HepG2 (cell line): ENCODE measurements around the gene ALKBH5.

Experiments used
- HDAC6 ChIP-seq: fragments of 200-600 bp; sonication (generic); IDR thresholded peaks from 2 replicates; pipeline ENCODE4 v1.7.0; 2017; ENCODE audit warnings: mild to moderate bottlenecking, antibody characterized with exemption, low read length, low read depth
- MIER3 ChIP-seq: IDR thresholded peaks from 2 replicates; pipeline ENCODE4 v1.6.1; 2016; ENCODE audit warnings: missing compliant biosample characterization, borderline replicate concordance
- NFE2L2 ChIP-seq: fragments of 150-350 bp; IDR thresholded peaks from 2 replicates; pipeline ENCODE4 v1.6.1; 2014; ENCODE audit warnings: low read length
- SMC3 ChIP-seq: IDR thresholded peaks from 2 replicates; pipeline ENCODE4 v1.6.1; 2011; ENCODE audit warnings: low read length, improper control_type of control experiment
- SP1 ChIP-seq, 2 experiments: fragments of 450-650 bp in 1 of 2; sonication (generic) in 1 of 2; formaldehyde crosslinking in 1 of 2; IDR thresholded peaks; 2 replicates each; pipeline versions ENCODE4 v1.4.0 to v1.6.1; 2016 to 2020; ENCODE audit warnings: missing genetic modification reagents in 1 of 2
- ZFX ChIP-seq: sonication (generic); formaldehyde crosslinking; IDR thresholded peaks from 2 replicates; pipeline ENCODE4 v1.4.0; 2020; ENCODE audit warnings: mild to moderate bottlenecking, low read depth, missing genetic modification reagents, moderate library complexity
- ZNF616 ChIP-seq: sonication (generic); formaldehyde crosslinking; IDR thresholded peaks from 2 replicates; pipeline ENCODE4 v1.5.0; 2020; ENCODE audit warnings: low read depth, mild to moderate bottlenecking, missing genetic modification reagents
- ZNF619 ChIP-seq: sonication (generic); formaldehyde crosslinking; IDR thresholded peaks from 2 replicates; pipeline ENCODE4 v1.4.0; 2020; ENCODE audit warnings: mild to moderate bottlenecking, missing genetic modification reagents

DNA sequence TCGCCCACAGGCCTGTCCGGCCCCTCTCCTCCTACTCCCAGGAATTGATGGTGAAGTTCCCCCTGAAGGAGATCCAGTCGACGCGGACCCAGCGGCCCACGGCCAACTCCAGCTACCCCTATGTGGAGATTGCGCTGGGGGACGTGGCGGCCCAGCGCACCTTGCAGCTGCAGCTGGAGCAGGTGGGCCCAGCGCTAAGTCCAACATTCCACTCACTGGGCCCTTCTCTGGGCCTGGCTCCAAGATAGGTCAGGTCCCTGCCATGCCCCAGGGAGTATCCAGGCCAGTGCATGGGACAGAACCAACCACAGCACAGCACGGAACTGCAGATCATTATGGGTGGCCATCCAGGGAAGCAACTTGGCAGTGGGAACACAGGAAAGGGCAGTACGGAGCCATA, 9.9 kb upstream of the ALKBH5 start:
- TF ChIP-seq MIER3 (CRISPR knock-in tag) (no peak), NFE2L2 (no peak), SMC3 (no peak), HDAC6 (no peak), ZNF616 (CRISPR knock-in tag) (no peak), SP1 (IDR thresholded peaks at IDR 0.05) (no peak), SP1 (CRISPR knock-in tag; IDR thresholded peaks at IDR 0.05) (no peak), ZFX (no peak), ZNF619 (no peak)
